ENCODE results near the gene TNMD. TPM values are rescaled to one million over a fixed set of nuclear protein-coding genes. Genes with fewer than 3 reads are reported as not detected.
A peak's percentile ranks its signal among the peaks of the same experiment; 100 is the strongest.

TNMD gene
- total RNA-seq (not detected in 2 replicates), polyA plus RNA-seq (not detected in 2 replicates), polyA minus RNA-seq (not detected in 2 replicates), Bru-seq, nascent RNA (not detected), BruChase-seq, experiment 1, labeled RNA remaining after a 6-hour chase (percentile 6 among the genes with signal in this experiment), BruChase-seq, experiment 2, labeled RNA remaining after a 2-hour chase (not detected)
- polyA plus RNA-seq (2011; cell fraction: cytosol; rRNA removed) = not detected in 2 replicates
- polyA plus RNA-seq (2011; cell fraction: nucleus; rRNA removed) = not detected in 2 replicates
- not detected in 2 replicates for polyA plus RNA-seq (2012)
- not detected for polyA minus RNA-seq (2011; cell fraction: cytosol; rRNA and poly(A)+ RNA removed)
- not detected in 2 replicates for polyA minus RNA-seq (2011; cell fraction: nucleus; rRNA and poly(A)+ RNA removed)
- long read RNA-seq = 0 reads

DNA sequence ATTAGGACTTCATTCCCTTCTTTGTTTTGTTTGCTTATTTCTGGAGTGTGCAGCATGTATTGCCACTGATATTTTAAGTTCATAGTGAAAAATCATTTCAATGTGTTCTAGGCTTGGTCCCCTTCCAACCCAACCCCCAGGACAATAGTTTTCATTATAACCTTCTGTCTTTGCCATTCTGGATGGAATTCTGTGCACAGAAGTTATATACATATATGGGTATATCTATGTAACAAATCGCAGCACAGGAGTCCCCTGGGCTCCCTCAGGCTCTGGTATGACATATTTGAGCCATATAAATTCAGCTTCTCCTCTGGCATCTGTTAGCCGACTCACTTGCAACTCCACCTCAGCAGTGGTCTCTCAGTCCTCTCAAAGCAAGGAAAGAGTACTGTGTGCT, at the start of gene TNMD:
Gene TNMD (plus strand): TSS at position 326 of the 400 bp plus-strand sequence. CDS start 83 bp downstream, outside the sequence.
- no peak within 1 kb of the TSS for H3K4me3 ChIP-seq (replicated peaks in 1 of 3; ENCODE audit: insufficient read depth in 1 of 3, low read depth in 1 of 3, low read length in 3 of 3)
- H3K4me1 ChIP-seq (ENCODE audit: control insufficient read depth, extremely low read depth, insufficient read depth, low read length) = no peaks in the 10 kb centered on the region
- TF ChIP-seq POLR2AphosphoS5 (IDR thresholded peaks at IDR 0.05; ENCODE audit: insufficient read depth, low read depth, low read length) = no peak
- no peak for TF ChIP-seq GATA2 (IDR thresholded peaks at IDR 0.05; ENCODE audit: insufficient read depth, insufficient read length, low read depth, low read length)
- TF ChIP-seq, protein P1, sequence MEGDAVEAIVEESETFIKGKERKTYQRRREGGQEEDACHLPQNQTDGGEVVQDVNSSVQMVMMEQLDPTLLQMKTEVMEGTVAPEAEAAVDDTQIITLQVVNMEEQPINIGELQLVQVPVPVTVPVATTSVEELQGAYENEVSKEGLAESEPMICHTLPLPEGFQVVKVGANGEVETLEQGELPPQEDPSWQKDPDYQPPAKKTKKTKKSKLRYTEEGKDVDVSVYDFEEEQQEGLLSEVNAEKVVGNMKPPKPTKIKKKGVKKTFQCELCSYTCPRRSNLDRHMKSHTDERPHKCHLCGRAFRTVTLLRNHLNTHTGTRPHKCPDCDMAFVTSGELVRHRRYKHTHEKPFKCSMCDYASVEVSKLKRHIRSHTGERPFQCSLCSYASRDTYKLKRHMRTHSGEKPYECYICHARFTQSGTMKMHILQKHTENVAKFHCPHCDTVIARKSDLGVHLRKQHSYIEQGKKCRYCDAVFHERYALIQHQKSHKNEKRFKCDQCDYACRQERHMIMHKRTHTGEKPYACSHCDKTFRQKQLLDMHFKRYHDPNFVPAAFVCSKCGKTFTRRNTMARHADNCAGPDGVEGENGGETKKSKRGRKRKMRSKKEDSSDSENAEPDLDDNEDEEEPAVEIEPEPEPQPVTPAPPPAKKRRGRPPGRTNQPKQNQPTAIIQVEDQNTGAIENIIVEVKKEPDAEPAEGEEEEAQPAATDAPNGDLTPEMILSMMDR (IDR thresholded peaks at IDR 0.05; ENCODE audit: extremely low read depth in 1 of 2, insufficient read depth in 1 of 2, low read depth in 1 of 2, low read length in 2 of 2) = no peak
- TF ChIP-seq, protein P2, sequence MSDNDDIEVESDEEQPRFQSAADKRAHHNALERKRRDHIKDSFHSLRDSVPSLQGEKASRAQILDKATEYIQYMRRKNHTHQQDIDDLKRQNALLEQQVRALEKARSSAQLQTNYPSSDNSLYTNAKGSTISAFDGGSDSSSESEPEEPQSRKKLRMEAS (IDR thresholded peaks at IDR 0.05; ENCODE audit: insufficient read depth, insufficient read length) = no peak
- TF ChIP-seq EZH2 (IDR thresholded peaks at IDR 0.05; ENCODE audit: borderline replicate concordance, low read depth, low read length, severe bottlenecking) = no peak
- no peak for TF ChIP-seq POLR2A (IDR thresholded peaks at IDR 0.05; ENCODE audit: low read depth, low read length)
- TF ChIP-seq JUN (IDR thresholded peaks at IDR 0.05; ENCODE audit: borderline replicate concordance, insufficient read depth, insufficient read length, low read depth) = no peak
- TF ChIP-seq MYC (IDR thresholded peaks at IDR 0.05; ENCODE audit: low read depth, low read length) = no peak
- TF ChIP-seq FOS (IDR thresholded peaks at IDR 0.05; ENCODE audit: borderline replicate concordance, insufficient read depth, low read length) = no peak
- BruUV-seq (replicated peaks) = no TSS peak
- DNase-seq (ENCODE audit: low read depth, low spot score) (no peak), FAIRE-seq (no peak)
- H2AFZ ChIP-seq (ENCODE audit: low read depth, low read length) = no peak within 1 kb of the TSS
- H3K27ac ChIP-seq (ENCODE audit: insufficient read depth, low read depth, low read length) = no peak within 1 kb of the TSS
- ChIA-PET POLR2A (no interaction called here), CTCF (no interaction called here)
- dilution Hi-C loops (cut with MboI; ENCODE audit: extremely low pct_ligation_motif_present, low sequenced_read_pairs) (no loop called here), intact Hi-C loops (cut with micrococcal nuclease) (no loop called here)
- H3K9me1 ChIP-seq (replicated peaks; ENCODE audit: control insufficient read depth, extremely low read depth, insufficient read depth, low read length) = no peaks in the 10 kb centered on the region
- H3K79me2 ChIP-seq (ENCODE audit: control insufficient read depth, insufficient read depth, low read length) = no peaks in the 10 kb centered on the region
- no peak within 1 kb of the TSS for H3K4me2 ChIP-seq (ENCODE audit: insufficient read depth, low read length)
- H4K20me1 ChIP-seq (replicated peaks; ENCODE audit: control insufficient read depth, extremely low read depth, insufficient read depth, low read length) = no peaks in the 10 kb centered on the region
- H3K9me3 ChIP-seq (replicated peaks; ENCODE audit: control insufficient read depth, insufficient read depth, low read length) = no peaks in the 10 kb centered on the region
- no peak within 1 kb of the TSS for H3K9ac ChIP-seq (replicated peaks; ENCODE audit: extremely low read depth, insufficient read depth, low read length)
- H3K36me3 ChIP-seq (ENCODE audit: control insufficient read depth in 2 of 2, extremely low read depth in 1 of 2, insufficient read depth in 2 of 2, low read length in 2 of 2) = no peaks in the 10 kb centered on the region
- H3K27me3 ChIP-seq (ENCODE audit: control insufficient read depth in 2 of 2, insufficient read depth in 2 of 2, low read length in 2 of 2) = peaks cover 6 to 11% of the 10 kb centered on the region in 2 experiments
